Thyroid gland (tissue), 4 donors: ENCODE results near the gene FASTK. TPM values are rescaled to one million over a fixed set of nuclear protein-coding genes. Genes with fewer than 3 reads are reported as not detected.

ENCODE experiments used
- DNase-seq, 2 donors: peaks; one replicate each; pipeline ENCODE4 v3.0.0-alpha.2; 2019
- H3K27ac ChIP-seq, 3 donors: fragments of 200-600 bp; sonication (generic); 1 replicate in 2 of 3; 2 replicates in 1 of 3; pipeline ENCODE4 v1.5.1; 2016 to 2019; ENCODE audit warnings: mild to moderate bottlenecking in 1 of 3, moderate library complexity in 1 of 3
- H3K27me3 ChIP-seq: fragments of 200-600 bp; sonication (generic); one replicate; pipeline ENCODE4 v1.5.1; 2019
- H3K36me3 ChIP-seq, 2 donors: fragments of 200-600 bp; sonication (generic); one replicate each; pipeline ENCODE4 v1.5.1; 2016 to 2019
- H3K4me1 ChIP-seq, 2 donors: fragments of 200-600 bp; sonication (generic); one replicate each; pipeline ENCODE4 v1.5.1; 2017 to 2019
- H3K4me3 ChIP-seq, 3 donors: fragments of 200-600 bp; sonication (generic); replicated peaks in 1 of 3; 1 replicate in 2 of 3; 2 replicates in 1 of 3; pipeline ENCODE4 v1.5.1; 2016; ENCODE audit warnings: mild to moderate bottlenecking in 1 of 3
- H3K9me3 ChIP-seq: fragments of 200-600 bp; sonication (generic); one replicate; pipeline ENCODE4 v1.5.1; 2017
- POLR2A ChIP-seq, 2 donors: fragments of 450-650 bp; IDR thresholded peaks; one replicate each; pipeline ENCODE4 v1.6.1; 2017; ENCODE audit warnings: antibody characterized with exemption in 2 of 2, mild to moderate bottlenecking in 2 of 2, moderate library complexity in 1 of 2
- whole genome bisulfite sequencing, 2 donors: methylation state at CpG; one replicate each; pipeline ENCODE4 v1.1.5; 2017; 5-methylcytosine and 5-hydroxymethylcytosine counted together
- intact Hi-C: fragments of 100-400 bp; cut with DNase I; formaldehyde crosslinking; loops from one replicate; pipeline ENCODE4 v1.15.1; 2023
- total RNA-seq, 4 donors: library from RNA; depleted of rRNA; stranded (reverse); fragments of >200 nt; gene quantifications; one replicate each; pipeline ENCODE4 v1.2.3, GENCODE V29; 2016
- TF ChIP-seq, protein P1 (sequence below), 6 experiments: fragments of 200-600 bp in 3 of 6; fragments of 450-650 bp in 3 of 6; sonication (generic) in 3 of 6; IDR thresholded peaks; one replicate each; pipeline ENCODE4 v1.5.1; 2016 to 2019; ENCODE audit warnings: antibody characterized with exemption in 6 of 6, mild to moderate bottlenecking in 2 of 6, inconsistent platforms in 1 of 6, moderate library complexity in 1 of 6

Gene FASTK
- total RNA-seq, 4 donors from 2014 or later: 71.8 to 114 (median 78.8) TPM

DNA sequence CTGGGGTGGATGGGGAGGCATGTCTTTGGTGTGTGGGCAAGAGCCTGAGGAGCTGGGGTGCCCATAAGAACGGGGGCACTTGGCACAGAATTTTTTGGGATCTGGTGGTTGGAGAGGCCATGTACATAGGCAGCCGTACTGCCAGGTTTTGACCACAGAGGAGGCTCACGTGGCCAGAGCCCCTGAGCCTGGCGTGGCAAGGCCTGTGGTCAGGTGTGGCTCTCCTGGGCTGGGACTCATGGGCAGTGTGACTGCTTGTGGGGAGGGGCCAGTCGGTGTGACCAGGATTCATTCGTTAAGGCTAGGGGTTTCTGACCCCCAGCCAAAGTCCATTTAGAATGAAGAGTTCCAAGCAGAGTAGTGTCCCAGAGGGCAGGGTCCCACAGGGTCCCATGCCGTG lies 43.9 kb upstream of the FASTK start:
- peaks cover 16% of the 10 kb centered on the region in 2 donors for H3K4me1 ChIP-seq
- 86 to 91% methylated on average over 5 to 7 of the region's 7 CpGs for WGBS, 2 donors
- no peak overlapping the region for H3K27ac ChIP-seq
- no peak for DNase-seq
- H3K9me3 ChIP-seq: no peaks in the 10 kb centered on the region
- no peak overlapping the region for H3K4me3 ChIP-seq
- TF ChIP-seq, protein P1, sequence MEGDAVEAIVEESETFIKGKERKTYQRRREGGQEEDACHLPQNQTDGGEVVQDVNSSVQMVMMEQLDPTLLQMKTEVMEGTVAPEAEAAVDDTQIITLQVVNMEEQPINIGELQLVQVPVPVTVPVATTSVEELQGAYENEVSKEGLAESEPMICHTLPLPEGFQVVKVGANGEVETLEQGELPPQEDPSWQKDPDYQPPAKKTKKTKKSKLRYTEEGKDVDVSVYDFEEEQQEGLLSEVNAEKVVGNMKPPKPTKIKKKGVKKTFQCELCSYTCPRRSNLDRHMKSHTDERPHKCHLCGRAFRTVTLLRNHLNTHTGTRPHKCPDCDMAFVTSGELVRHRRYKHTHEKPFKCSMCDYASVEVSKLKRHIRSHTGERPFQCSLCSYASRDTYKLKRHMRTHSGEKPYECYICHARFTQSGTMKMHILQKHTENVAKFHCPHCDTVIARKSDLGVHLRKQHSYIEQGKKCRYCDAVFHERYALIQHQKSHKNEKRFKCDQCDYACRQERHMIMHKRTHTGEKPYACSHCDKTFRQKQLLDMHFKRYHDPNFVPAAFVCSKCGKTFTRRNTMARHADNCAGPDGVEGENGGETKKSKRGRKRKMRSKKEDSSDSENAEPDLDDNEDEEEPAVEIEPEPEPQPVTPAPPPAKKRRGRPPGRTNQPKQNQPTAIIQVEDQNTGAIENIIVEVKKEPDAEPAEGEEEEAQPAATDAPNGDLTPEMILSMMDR (IDR thresholded peaks at IDR 0.05): no peak
- peaks cover 32 to 55% of the 10 kb centered on the region in 2 donors for H3K36me3 ChIP-seq
- intact Hi-C loops: loop anchor here (5.0 kb wide), 1 partner anchor 183 kb away; no protein-coding TSS in a partner anchor
- H3K27me3 ChIP-seq: no peaks in the 10 kb centered on the region

DNA sequence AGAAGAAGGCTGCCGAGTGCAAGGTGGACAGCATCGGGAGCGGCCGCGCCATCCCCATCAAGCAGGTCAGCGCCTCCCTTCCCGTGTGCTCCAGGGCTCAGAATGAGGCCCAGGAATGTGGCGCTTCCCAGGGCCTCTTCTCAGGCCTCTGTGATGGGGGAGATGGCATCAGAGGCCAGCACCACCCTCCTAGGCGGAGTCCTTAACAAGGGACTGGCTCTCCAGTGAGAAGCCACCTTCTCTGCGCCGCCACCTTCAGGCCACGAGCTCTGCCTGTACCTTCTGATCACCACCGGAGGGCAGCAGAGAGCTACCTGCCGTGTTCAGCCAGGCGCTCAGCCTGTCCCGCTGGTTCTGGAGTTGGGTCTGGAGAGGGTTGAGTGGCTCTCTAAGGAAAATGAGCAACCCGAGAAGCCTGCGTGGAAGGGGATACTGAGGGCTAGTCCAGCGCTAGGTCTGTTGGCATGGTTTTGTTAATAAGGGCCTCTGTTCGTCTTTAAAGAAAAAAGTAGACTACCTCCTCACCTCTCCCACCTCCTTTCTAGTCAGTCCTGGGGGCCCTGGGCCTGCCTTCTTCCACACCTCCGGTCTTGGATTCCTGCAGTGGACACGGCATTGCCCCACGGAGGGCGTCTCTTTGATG lies 43.3 kb upstream of the FASTK start:
- Histone ChIP-seq H3K4me1 (peaks cover 16% of the 10 kb centered on the region in 2 donors), H3K9me3 (no peaks in the 10 kb centered on the region), H3K27me3 (no peaks in the 10 kb centered on the region), H3K4me3 (no peak overlapping the region), H3K36me3 (peaks cover 32 to 54% of the 10 kb centered on the region in 2 donors), H3K27ac (no peak overlapping the region)
- TF ChIP-seq, protein P1 (IDR thresholded peaks at IDR 0.05): peak; percentile 95 to 99 (median 98)
- no peak for TF ChIP-seq POLR2A (IDR thresholded peaks at IDR 0.05)
- peak; percentile 90 to 93 for DNase-seq
- intact Hi-C loops: loop anchor here (5.0 kb wide), 1 partner anchor 183 kb away; no protein-coding TSS in a partner anchor
- 43 to 60% methylated on average over 19 to 22 of the region's 24 CpGs for WGBS, 2 donors

DNA sequence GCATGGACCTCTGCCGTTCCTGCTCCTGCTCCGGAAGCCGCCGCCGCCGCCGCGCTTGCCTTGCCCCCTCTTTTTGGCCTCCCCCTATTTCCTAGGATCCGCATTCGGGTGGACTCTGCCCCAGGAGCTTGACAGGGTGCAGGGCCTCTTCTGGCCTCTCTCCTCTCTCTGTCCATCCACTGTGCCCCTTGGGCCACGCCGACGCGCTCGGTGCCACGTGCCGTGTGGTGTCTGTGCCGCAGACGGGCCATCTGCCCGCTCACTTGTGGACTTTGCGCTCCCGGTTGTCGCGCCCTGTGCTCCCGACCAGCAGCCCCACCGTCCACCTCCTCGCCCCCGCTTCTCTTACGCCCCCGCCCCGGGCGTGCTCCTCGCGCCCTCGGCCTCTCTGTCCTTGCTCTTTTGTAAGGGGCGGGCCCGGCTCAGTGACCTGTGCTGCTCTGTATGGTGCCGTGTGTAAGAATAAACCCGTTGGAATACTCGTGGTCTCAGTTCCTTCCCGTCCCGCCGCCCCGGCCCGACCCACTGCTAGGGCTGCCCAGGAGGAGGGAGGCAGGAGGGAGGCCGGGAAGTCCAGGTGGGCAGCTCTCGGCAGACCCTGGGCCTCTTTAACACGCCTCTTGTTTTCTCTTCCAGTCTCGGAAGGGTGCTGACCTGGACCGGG lies 42.7 kb upstream of the FASTK start:
- TF ChIP-seq, protein P1 (IDR thresholded peaks at IDR 0.05): no peak
- no peak for TF ChIP-seq POLR2A (IDR thresholded peaks at IDR 0.05)
- Histone ChIP-seq H3K27ac (no peak overlapping the region), H3K4me3 (no peak overlapping the region), H3K36me3 (peaks cover 31 to 54% of the 10 kb centered on the region in 2 donors), H3K9me3 (no peaks in the 10 kb centered on the region), H3K27me3 (no peaks in the 10 kb centered on the region), H3K4me1 (peaks cover 16% of the 10 kb centered on the region in 2 donors)
- intact Hi-C loops: loop anchor here (5.0 kb wide), 1 partner anchor 184 kb away; no protein-coding TSS in a partner anchor
- WGBS, 2 donors: 91 to 94% methylated on average over 49 to 50 of the region's 50 CpGs
- peak in 1 of 2 donors; percentile 5 for DNase-seq

DNA sequence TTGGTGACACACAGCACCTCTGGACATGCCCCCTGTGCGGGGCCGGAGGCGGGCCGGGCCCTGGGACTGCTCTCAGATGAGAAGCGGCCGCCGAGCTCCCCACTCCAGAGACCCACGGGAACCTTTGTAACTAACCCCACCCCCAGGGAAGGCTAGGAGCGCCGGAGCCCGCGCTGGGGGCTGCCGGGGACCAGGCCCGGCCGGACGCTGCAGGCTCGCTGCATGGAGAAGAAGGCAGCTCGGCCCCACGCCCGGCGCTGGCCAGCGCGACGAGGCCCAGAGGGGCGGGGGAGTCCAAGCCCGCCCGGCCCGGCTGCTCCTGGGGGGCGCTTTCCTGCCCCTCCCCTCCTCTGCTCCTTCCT lies 42.2 kb upstream of the FASTK start:
- H3K36me3 ChIP-seq: peaks cover 33 to 56% of the 10 kb centered on the region in 2 donors
- WGBS, 2 donors: 91 to 94% methylated on average over 20 to 29 of the region's 29 CpGs
- intact Hi-C loops: loop anchor here (5.0 kb wide), 1 partner anchor 185 kb away; no protein-coding TSS in a partner anchor

More for the DNA sequence above, 42.2 kb upstream of the FASTK start:
- H3K4me1 ChIP-seq: peaks cover 16% of the 10 kb centered on the region in 2 donors
- H3K27me3 ChIP-seq: no peaks in the 10 kb centered on the region
- DNase-seq: no peak
- H3K4me3 ChIP-seq: no peak overlapping the region
- H3K9me3 ChIP-seq: no peaks in the 10 kb centered on the region
- H3K27ac ChIP-seq: no peak overlapping the region
- TF ChIP-seq POLR2A (IDR thresholded peaks at IDR 0.05): no peak
- TF ChIP-seq, protein P1 (IDR thresholded peaks at IDR 0.05): no peak
